B cell (primary cell): ENCODE data around the gene CCR9. TPM values are rescaled to one million over a fixed set of nuclear protein-coding genes. Genes with fewer than 3 reads are reported as not detected.

Experiments used
- ATAC-seq: fragments of 200-7000 bp; cut with Tn5 transposase; one replicate; pipeline ENCODE4 v1.10.0; 2021; ENCODE audit warnings: low read depth, mild to moderate bottlenecking, moderate number of reproducible peaks, moderate library complexity
- CTCF ChIA-PET: fragments of 350-600 bp; sonication (Branson Sonifier 250); formaldehyde crosslinking; loops from one replicate; lab custom pipeline; 2021; ENCODE audit warnings: antibody characterized with exemption, inconsistent platforms; lab: Charles Lee
- POLR2A ChIA-PET: fragments of 350-600 bp; sonication (Branson Sonifier 250); formaldehyde crosslinking; loops from one replicate; lab custom pipeline; 2021; ENCODE audit warnings: antibody characterized with exemption; lab: Charles Lee
- DNase-seq: peaks from one replicate; pipeline ENCODE4 v3.0.0; 2013
- H2AFZ ChIP-seq: 2 replicates; pipeline ENCODE4 v1.6.1; 2012; ENCODE audit warnings: mild to moderate bottlenecking, low read depth, low read length; ENCODE audit not compliant: insufficient read depth, poor library complexity, severe bottlenecking
- H3K27ac ChIP-seq, 2 donors: 1 replicate in 1 of 2; 2 replicates in 1 of 2; pipeline ENCODE4 v1.5.1; 2012 to 2013; ENCODE audit warnings: low read length in 2 of 2, mild to moderate bottlenecking in 2 of 2, moderate library complexity in 1 of 2
- H3K27me3 ChIP-seq, 4 experiments: fragments of 200-600 bp in 1 of 4; sonication (generic) in 1 of 4; replicated peaks in 1 of 4; 1 replicate in 2 of 4; 2 replicates in 2 of 4; pipeline versions ENCODE4 v1.6.1 to v1.7.0; 2013 to 2016; ENCODE audit warnings: low read length in 3 of 4, mild to moderate bottlenecking in 2 of 4, mixed read lengths in 1 of 4, moderate library complexity in 1 of 4; ENCODE audit not compliant: insufficient read depth in 4 of 4, control insufficient read depth in 3 of 4; ENCODE audit errors: control extremely low read depth in 1 of 4
- H3K36me3 ChIP-seq, 2 experiments: replicated peaks in 1 of 2; 1 replicate in 1 of 2; 2 replicates in 1 of 2; pipeline versions ENCODE4 v1.6.1 to v1.7.1; 2013; ENCODE audit warnings: low read length in 1 of 2; ENCODE audit not compliant: insufficient read depth in 2 of 2, control insufficient read depth in 1 of 2; ENCODE audit errors: control extremely low read depth in 1 of 2, extremely low read depth in 1 of 2
- H3K4me1 ChIP-seq, 2 donors: fragments of 200-600 bp in 1 of 2; sonication (generic) in 1 of 2; 1 replicate in 1 of 2; 2 replicates in 1 of 2; pipeline versions ENCODE4 v1.5.1 to v1.6.1; 2013 to 2017; ENCODE audit warnings: low read length in 2 of 2; ENCODE audit not compliant: control insufficient read depth in 2 of 2, insufficient read depth in 2 of 2
- H3K4me2 ChIP-seq: replicated peaks from 2 replicates; pipeline ENCODE3; 2012; ENCODE audit warnings: mild to moderate bottlenecking, low read depth, low read length; ENCODE audit not compliant: poor library complexity, severe bottlenecking
- H3K4me3 ChIP-seq, 5 experiments: fragments of 200-600 bp in 1 of 5; sonication (generic) in 1 of 5; 1 replicate in 3 of 5; 2 replicates in 2 of 5; pipeline versions ENCODE4 v1.5.1 to v1.7.0; 2011 to 2016; ENCODE audit warnings: low read length in 4 of 5, mild to moderate bottlenecking in 4 of 5, low read depth in 2 of 5, control low read depth in 1 of 5, moderate library complexity in 1 of 5; ENCODE audit not compliant: insufficient read depth in 1 of 5; ENCODE audit errors: control extremely low read depth in 1 of 5, extremely low read depth in 1 of 5
- H3K79me2 ChIP-seq: fragments of 200-600 bp; sonication (generic); one replicate; pipeline ENCODE4 v1.6.0; 2016; ENCODE audit warnings: low read length; ENCODE audit not compliant: control insufficient read depth, insufficient read depth
- H3K9ac ChIP-seq: fragments of 200-600 bp; sonication (generic); 2 replicates; pipeline ENCODE4 v1.6.1; 2017; ENCODE audit warnings: mild to moderate bottlenecking, low read length, moderate library complexity
- H3K9me3 ChIP-seq, 3 donors: one replicate each; pipeline versions ENCODE4 v1.6.1 to v1.7.1; 2013; ENCODE audit warnings: low read length in 2 of 3; ENCODE audit not compliant: control insufficient read depth in 2 of 3, insufficient read depth in 1 of 3; ENCODE audit errors: control extremely low read depth in 1 of 3
- H4K20me1 ChIP-seq: 2 replicates; pipeline ENCODE4 v1.6.0; 2012; ENCODE audit warnings: mild to moderate bottlenecking, low read length; ENCODE audit not compliant: insufficient read depth, control insufficient read depth, poor library complexity, severe bottlenecking
- H3K27ac Mint-ChIP-seq: one replicate; pipeline ENCODE4 v1.8.0; 2021; ENCODE audit warnings: mixed read lengths
- H3K27me3 Mint-ChIP-seq: one replicate; pipeline ENCODE4 v1.8.0; 2021; ENCODE audit warnings: mixed read lengths
- H3K4me1 Mint-ChIP-seq: one replicate; pipeline ENCODE4 v1.8.0; 2021; ENCODE audit warnings: mixed read lengths
- H3K4me3 Mint-ChIP-seq: one replicate; pipeline ENCODE4 v1.8.0; 2021; ENCODE audit warnings: mixed read lengths
- H3K9me3 Mint-ChIP-seq: one replicate; pipeline ENCODE4 v1.8.0; 2022; ENCODE audit warnings: mixed read lengths; ENCODE audit not compliant: insufficient read depth
- CTCF ChIP-seq: fragments of 200-600 bp; IDR thresholded peaks from one replicate; pipeline ENCODE4 v1.8.0; 2022; ENCODE audit warnings: antibody characterized with exemption, mild to moderate bottlenecking
- EZH2 ChIP-seq: IDR thresholded peaks from 2 replicates; pipeline ENCODE4 v1.6.1; 2012; ENCODE audit warnings: borderline replicate concordance, low read depth, mild to moderate bottlenecking, moderate library complexity, low read length; ENCODE audit not compliant: insufficient read depth, poor library complexity, severe bottlenecking
- whole genome bisulfite sequencing: methylation state at CpG from one replicate; pipeline ENCODE4 v1.1.5; 2013; ENCODE audit warnings: missing lambda C conversion rate; ENCODE audit not compliant: insufficient coverage; 5-methylcytosine and 5-hydroxymethylcytosine counted together
- intact Hi-C: fragments of 100-400 bp; cut with micrococcal nuclease; formaldehyde crosslinking; loops from one replicate; pipeline ENCODE4 v1.10.0; 2022
- polyA plus RNA-seq: library from polyadenylated mRNA; depleted of rRNA; stranded (reverse); fragments of >200 nt; gene quantifications from 2 replicates; pipeline ENCODE4 v1.2.3, GENCODE V29; 2012
- total RNA-seq, 2 donors: library from RNA; stranded (reverse); fragments of 120-200 nt in 1 of 2; gene quantifications; 1 replicate in 1 of 2; 2 replicates in 1 of 2; pipeline versions ENCODE4 v1.2.3 to v1.2.4, GENCODE V29; 2013 to 2022

The CCR9 gene
- total and polyA plus RNA-seq, 2 donors (not counting 1 experiment from before 2014, with no cell fraction given), result 0.76 to 1.1 TPM

DNA sequence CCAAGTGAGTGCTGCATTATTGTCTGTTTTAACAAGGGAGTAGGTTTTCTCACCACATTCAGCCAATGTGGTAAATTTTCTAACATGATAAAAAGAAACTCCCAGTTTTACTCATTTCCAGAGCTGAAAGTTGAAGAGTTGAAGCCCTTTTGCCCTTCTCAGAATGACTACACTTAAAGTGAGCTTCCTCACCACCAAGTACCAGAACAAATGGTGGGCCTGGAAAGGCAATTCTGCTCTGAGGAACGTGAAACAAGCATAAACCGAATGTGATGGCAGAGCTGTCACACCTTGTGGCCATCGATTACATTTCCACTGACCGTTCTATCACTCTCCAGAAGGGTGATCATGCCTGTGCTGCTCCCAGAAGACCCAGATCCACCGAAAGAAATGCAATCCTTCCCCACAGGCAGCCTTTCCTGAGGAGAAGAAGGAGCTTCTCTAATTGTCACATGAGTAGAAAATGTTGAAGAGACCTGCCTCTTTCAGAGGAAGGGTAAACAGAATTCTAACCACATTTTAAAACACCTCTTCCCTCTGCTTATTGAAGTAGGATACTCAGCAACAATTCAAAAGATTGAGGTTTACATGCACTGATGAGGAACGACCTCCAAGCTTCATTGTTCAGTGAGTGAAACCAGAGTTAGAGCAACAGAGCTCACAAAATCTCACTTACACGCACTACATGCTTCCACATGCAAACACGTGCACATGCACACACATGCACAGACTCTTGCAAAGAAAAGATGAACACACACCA lies 21.4 kb upstream of the CCR9 start:
- ChIA-PET POLR2A (no interaction called here), CTCF (interaction anchor here (0.6 kb wide), 1 partner anchor 865 kb away, joined by 3 read pairs; no protein-coding TSS in a partner anchor)
- no peak for TF ChIP-seq CTCF
- TF ChIP-seq EZH2, result no peak
- intact Hi-C loops, result no loop called here
- H3K4me1 ChIP-seq, result peaks cover 19 to 29% of the 10 kb centered on the region in 2 donors
- H3K27me3 ChIP-seq, result no peaks in the 10 kb centered on the region
- peak overlapping the region; percentile 52 for H3K4me3 Mint-ChIP-seq
- ATAC-seq, result no peak
- H3K27ac Mint-ChIP-seq, result peak overlapping the region; percentile 57
- H3K4me3 ChIP-seq, result no peak overlapping the region
- H2AFZ ChIP-seq, result peak overlapping the region; percentile 7
- peak overlapping the region in 1 of 2 donors; percentile 14 for H3K27ac ChIP-seq
- H3K79me2 ChIP-seq, result no peaks in the 10 kb centered on the region
- H3K4me1 Mint-ChIP-seq, result peaks cover 36% of the 10 kb centered on the region
- no peaks in the 10 kb centered on the region for H4K20me1 ChIP-seq
- H3K9me3 ChIP-seq, result peaks cover 0 to 5% (median 4%) of the 10 kb centered on the region in 3 donors
- H3K9ac ChIP-seq, result no peak overlapping the region
- WGBS, result 19% methylated on average over 5 of the region's 8 CpGs
- no peaks in the 10 kb centered on the region for H3K36me3 ChIP-seq
- peaks cover 6% of the 10 kb centered on the region for H3K9me3 Mint-ChIP-seq
- no peak overlapping the region for H3K4me2 ChIP-seq
- H3K27me3 Mint-ChIP-seq, result peaks cover 8% of the 10 kb centered on the region
- DNase-seq, result no peak

DNA sequence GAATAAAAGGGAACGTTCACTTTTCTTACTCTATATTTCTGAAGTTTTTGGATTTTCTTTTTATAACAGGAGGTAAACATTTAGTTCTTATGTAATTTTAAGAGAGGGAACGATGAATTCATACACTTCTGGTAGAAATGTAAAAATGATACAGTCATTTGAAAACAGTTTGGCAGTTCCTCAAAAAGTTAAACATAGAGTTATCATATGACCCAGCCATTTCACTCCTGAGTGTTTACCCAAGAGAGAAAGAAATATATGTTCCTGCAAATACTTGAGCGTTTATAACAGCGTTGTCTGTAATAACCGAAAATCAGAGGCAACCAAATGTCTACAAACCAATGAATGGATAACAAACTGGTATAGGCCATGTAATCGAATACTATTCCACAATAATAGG lies 20.8 kb upstream of the CCR9 start:
- CTCF ChIA-PET, result no interaction called here
- Histone ChIP-seq H3K27ac (no peak overlapping the region), H3K36me3 (no peaks in the 10 kb centered on the region), H2AFZ (peak overlapping the region; percentile 7), H3K27me3 (no peaks in the 10 kb centered on the region), H3K9ac (no peak overlapping the region), H3K9me3 (peaks cover 0 to 5% (median 4%) of the 10 kb centered on the region in 3 donors), H3K79me2 (no peaks in the 10 kb centered on the region), H4K20me1 (no peaks in the 10 kb centered on the region), H3K4me3 (no peak overlapping the region), H3K4me1 (peaks cover 23 to 35% of the 10 kb centered on the region in 2 donors), H3K4me2 (no peak overlapping the region)
- Mint-ChIP-seq H3K4me3 (peak overlapping the region; percentile 52), H3K27me3 (peaks cover 8% of the 10 kb centered on the region), H3K27ac (peak overlapping the region; percentile 57), H3K9me3 (peaks cover 6% of the 10 kb centered on the region), H3K4me1 (peaks cover 39% of the 10 kb centered on the region)
- no peak for DNase-seq
- ATAC-seq, result no peak
- POLR2A ChIA-PET, result no interaction called here
- TF ChIP-seq EZH2 (no peak), CTCF (no peak)
- WGBS, result no CpG with 5 or more reads among the region's 6 CpGs
- intact Hi-C loops, result no loop called here
